GM04503 (cell line): ENCODE measurements around the gene HARS1.
"Not testable (repeated sequence)": the region's sequence is repeated elsewhere in the genome, so short reads cannot be mapped to it uniquely, and the experiment has no call there.

Experiments used
- DNase-seq: peaks from one replicate; pipeline ENCODE4 v3.0.0-alpha.2; 2012; ENCODE audit warnings: low read depth

Gene HARS1

GRCh38 chr5:140674629-140675028 lies 16.5 kb downstream of the HARS1 start:
- no peak for DNase-seq

- DNase-seq, result no peak
Observed at GRCh38 chr5:140674211-140674610, 17.0 kb downstream of the HARS1 start.

GRCh38 chr5:140673187-140673976 lies 17.8 kb downstream of the HARS1 start, which contains the start of gene DND1:
Gene DND1 (minus strand): TSS chr5:140673576. CDS start chr5:140673542, 34 bp downstream.
- DNase-seq, result no peak

- DNase-seq, result no peak
Observed at GRCh38 chr5:140672455-140673186, 18.5 kb downstream of the HARS1 start.

GRCh38 chr5:140671472-140672125 lies 19.6 kb downstream of the HARS1 start:
- DNase-seq, result no peak

GRCh38 chr5:140671035-140671434 lies 20.1 kb downstream of the HARS1 start:
- not testable (repeated sequence) for DNase-seq

GRCh38 chr5:140664359-140665119 lies 26.6 kb downstream of the HARS1 start, which contains the start of gene WDR55:
Gene WDR55 (plus strand): TSS chr5:140664904. CDS start chr5:140664913, 9 bp downstream.
- DNase-seq, result peak; percentile 69

- no peak for DNase-seq
Observed at GRCh38 chr5:140664030-140664358, 27.2 kb downstream of the HARS1 start.

- not testable (repeated sequence) for DNase-seq
Observed at GRCh38 chr5:140660371-140660770, 30.8 kb downstream of the HARS1 start.

- no peak for DNase-seq
Observed at GRCh38 chr5:140658870-140659269, 32.3 kb downstream of the HARS1 start.

GRCh38 chr5:140647042-140647419 lies 44.1 kb downstream of the HARS1 start:
- no peak for DNase-seq

GRCh38 chr5:140642718-140643117 lies 48.5 kb downstream of the HARS1 start:
- peak; percentile 80 for DNase-seq

- DNase-seq, result no peak
Observed at GRCh38 chr5:140641716-140642115, 49.5 kb downstream of the HARS1 start.

- DNase-seq, result peak; percentile 85
Observed at GRCh38 chr5:140639148-140639981, 51.8 kb downstream of the HARS1 start, which contains the start of gene TMCO6. Gene TMCO6 (plus strand): TSS chr5:140639451. CDS start chr5:140639528, 77 bp downstream.

- not testable (repeated sequence) for DNase-seq
Observed at GRCh38 chr5:140638898-140639147, 52.3 kb downstream of the HARS1 start.

GRCh38 chr5:140637371-140638100 lies 53.6 kb downstream of the HARS1 start:
- DNase-seq, result no peak

GRCh38 chr5:140635291-140636257 lies 55.6 kb downstream of the HARS1 start:
- DNase-seq, result no peak

GRCh38 chr5:140634103-140634502 lies 57.1 kb downstream of the HARS1 start:
- no peak for DNase-seq

- no peak for DNase-seq
Observed at GRCh38 chr5:140633501-140633900, 57.7 kb downstream of the HARS1 start.
